ENCODE data around the gene DYNC2I2.
"Not testable (repeated sequence)": the region's sequence is repeated elsewhere in the genome, so short reads cannot be mapped to it uniquely, and the experiment has no call there.

DYNC2I2 gene

DNA sequence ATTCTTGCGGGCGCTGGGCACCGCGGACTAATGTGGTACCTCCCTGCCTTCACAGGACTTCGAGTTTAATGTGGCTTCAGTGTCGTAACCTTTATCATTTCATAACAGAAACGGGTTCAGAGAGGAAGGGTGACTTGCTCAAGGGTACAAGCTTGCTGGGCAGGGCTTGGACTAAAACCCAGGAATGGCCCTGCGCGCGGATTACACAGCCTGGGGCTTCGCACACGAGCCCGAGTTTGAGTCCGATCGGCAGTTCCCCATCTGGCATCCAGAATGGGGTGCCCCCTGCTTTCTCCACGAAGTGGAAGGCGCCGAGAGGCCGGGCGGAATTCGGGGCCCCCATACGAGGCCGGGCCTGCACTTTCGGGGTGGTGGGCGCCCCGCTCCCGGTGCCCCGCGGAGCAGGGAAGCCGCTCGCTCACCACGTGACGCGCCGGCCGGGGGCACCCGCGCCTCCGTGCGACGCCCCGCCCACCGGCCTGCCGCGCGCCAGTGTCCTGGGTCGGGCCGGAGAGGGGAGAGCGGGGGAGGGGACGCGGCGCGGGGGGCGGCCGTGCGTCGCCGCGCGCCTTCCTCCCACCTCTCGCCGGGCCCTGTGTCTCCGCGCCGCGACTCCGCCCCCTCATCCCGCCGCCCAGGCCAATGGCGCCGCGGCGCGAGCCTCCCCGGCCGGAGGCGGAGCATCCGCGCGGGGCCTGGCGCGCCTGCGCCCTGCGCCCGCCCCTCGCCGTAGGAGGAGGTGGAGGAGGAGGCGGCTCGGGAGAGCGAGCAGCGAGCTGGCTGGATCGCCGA, 32.0 kb upstream of the DYNC2I2 start, which contains the start of gene SET:
Gene SET, plus strand, starts transcription at position 722 of the 792 bp plus-strand sequence. CDS start 361 bp downstream, outside the sequence.
- in situ Hi-C loops (cut with HindIII; ENCODE audit: low pct_ligation_motif_present, low pct_unique_long_range_greater_than_20kb, low sequenced_read_pairs) = no loop called here
- peak; percentile 91 for DNase-seq

DNA sequence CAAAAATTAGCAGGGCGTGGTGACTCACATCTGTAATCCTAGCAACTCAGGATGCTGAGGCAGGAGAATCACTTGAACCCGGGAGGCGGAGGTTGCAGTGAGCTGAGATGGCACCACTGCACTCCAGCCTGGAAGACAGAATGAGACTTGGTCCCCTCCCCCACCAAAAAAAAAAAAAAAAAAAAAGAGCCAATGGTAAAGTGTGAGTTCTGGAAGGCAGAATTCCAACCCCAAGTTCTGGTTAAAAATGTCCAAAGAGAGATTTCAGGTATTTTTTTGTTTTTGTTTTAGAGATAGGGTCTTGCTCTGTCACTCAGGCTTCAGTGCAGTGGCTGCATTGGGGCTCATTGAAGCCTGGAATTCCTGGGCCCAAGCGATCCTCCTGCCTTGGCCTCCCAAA, 30.8 kb upstream of the DYNC2I2 start:
- in situ Hi-C loops (cut with HindIII; ENCODE audit: low pct_ligation_motif_present, low pct_unique_long_range_greater_than_20kb, low sequenced_read_pairs) = no loop called here
- DNase-seq = no peak

DNA sequence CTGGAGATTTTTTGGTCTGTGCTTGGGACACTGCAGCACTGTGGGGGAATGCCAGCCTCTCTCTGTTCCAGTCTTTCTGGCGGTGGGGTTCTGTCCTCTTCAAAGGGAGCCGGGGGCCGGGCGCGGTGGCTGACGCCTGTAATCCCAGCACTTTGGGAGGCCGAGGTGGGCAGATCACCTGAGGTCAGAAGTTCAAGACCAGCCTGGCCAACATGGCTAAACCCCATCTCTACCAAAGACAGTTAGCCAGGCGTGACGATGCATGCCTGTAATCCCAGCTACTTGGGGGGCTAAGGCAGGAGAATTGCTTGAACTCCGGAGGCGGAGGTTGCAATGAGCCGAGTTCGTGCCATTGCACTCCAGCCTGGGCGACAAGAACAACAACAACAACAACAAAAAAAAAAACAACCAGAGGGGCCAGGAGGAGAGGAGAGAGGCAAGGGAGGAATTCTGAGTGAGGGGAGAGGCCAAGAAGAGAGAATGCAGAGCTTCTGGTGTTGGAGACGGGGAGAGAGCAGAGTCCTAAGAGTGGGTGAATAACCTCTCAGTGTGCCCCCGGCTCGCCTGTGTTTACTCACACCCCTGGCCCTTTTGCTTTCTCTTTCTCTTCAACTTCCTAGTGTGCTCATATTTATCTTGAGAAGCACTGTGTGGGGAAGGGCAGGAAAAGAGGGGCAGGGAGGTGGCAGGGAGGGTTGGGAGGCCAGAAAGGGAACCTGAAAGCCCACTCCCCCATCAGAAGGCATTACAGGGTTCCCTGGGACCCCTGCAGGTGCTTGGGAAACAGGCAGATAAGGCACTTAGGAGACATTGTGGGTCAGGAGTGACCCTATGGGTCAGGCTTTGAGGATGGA, 29.2 kb upstream of the DYNC2I2 start:
- DNase-seq = peak; percentile 39
- in situ Hi-C loops (cut with HindIII; ENCODE audit: low pct_ligation_motif_present, low pct_unique_long_range_greater_than_20kb, low sequenced_read_pairs) = no loop called here

DNA sequence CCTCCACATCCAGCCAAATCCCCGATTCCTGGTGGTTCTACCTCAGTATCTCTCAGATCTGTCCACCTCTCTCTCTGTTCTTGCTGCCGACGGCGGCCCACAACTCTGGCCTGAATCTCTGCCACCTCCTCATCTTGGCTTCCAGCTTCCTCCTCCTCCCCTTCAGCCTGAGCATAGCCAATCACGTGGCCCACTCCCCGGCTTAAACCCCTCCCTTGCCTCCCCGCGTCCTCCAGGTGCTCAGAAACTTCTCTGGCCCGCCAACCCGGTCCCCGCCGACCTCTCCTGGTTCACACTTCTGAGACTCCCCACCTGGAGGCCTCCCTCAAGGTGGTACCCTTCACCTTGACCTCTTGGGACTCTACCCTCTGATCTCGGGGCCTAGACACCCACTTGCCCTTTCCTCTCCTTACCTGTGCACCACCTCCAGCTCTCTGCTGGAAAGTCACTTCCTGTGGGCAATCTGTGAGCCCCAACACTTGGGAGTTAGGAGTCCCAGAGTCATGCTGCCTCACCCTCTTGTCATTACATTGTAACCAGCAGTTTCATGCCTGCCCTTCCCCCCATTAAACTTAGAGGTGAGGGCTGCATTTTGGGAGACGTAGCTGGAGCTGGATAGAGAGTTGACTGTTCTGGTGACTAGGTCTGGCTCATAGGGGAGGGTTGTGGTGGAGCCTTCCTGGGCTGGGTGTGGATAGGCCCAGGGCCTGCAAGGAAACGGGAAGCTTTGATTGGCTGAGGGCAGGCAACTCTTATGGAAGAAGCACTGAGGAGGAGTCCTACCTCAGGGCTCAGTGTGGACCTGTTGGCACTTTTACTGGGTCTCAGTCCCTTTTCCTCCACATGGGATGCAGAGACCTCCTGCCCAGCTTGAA, 27.9 kb upstream of the DYNC2I2 start:
- in situ Hi-C loops (cut with HindIII; ENCODE audit: low pct_ligation_motif_present, low pct_unique_long_range_greater_than_20kb, low sequenced_read_pairs) = no loop called here
- peak; percentile 88 for DNase-seq

DNA sequence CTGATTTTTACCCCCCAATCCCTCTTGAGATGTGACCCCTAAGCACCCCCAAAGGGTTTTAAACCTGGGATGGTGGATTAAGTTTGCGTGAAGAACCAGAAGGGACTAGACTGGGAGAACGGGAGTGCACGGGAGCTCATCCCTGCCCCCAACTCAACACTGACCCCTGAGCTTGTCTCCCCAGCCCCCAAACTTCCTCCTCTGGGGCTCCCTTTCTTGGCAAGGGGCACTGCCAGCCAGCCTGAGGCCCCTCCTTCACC, 27.3 kb upstream of the DYNC2I2 start:
- in situ Hi-C loops (cut with HindIII; ENCODE audit: low pct_ligation_motif_present, low pct_unique_long_range_greater_than_20kb, low sequenced_read_pairs) = no loop called here
- DNase-seq = no peak

DNA sequence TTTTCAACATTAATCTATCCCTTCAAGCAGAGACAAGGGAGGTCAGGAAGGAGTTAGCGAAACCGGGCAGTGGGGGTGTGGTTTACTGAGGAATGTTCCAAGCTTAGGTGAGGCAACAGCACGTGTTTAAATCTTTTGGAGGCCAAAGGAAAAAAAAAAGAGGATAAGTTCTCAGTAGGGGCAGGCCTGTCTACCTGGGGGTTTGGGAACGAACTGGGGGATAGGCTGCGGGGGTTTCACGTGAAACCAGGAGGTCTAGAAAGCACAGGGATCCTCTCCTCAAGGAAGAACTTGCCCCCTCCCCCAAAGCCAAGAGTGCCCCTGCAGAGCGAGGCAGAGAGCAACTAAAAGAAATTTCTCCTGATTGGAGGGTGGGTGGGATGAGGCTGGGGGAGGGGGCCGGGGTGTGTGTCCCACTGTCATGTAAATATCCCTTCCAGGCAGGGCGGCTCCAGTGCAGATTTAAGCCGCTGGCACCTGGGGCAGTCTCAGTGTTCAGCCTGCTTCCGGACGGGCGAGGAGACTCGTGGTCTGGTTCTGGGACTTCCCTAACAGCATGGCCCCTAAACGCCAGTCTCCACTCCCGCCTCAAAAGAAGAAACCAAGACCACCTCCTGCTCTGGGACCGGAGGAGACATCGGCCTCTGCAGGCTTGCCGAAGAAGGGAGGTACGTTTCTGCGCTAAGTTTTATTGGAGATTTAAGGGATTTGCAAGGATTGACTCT, 26.9 kb upstream of the DYNC2I2 start:
- DNase-seq = peak; percentile 37
- in situ Hi-C loops (cut with HindIII; ENCODE audit: low pct_ligation_motif_present, low pct_unique_long_range_greater_than_20kb, low sequenced_read_pairs) = no loop called here

DNA sequence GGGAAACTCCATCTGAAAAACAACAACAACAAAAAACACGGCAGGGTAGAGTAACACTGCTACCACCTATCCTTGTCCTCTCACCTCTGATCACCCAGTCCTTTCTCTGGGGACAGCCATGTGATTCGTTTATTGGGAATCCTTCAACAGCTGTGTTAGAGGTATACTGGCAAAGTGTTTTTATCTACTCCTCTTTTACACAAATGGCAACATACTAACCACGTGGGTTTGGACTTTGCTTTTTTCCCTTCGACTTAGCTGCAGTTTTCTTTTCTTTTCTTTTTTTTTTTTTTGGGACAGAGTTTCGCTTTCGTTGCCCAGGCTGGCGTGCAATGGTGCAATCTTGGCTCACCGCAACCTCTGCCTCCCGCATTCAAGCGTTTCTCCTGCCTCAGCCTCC, 21.1 kb upstream of the DYNC2I2 start:
- in situ Hi-C loops (cut with HindIII; ENCODE audit: low pct_ligation_motif_present, low pct_unique_long_range_greater_than_20kb, low sequenced_read_pairs) = no loop called here
- no peak for DNase-seq

DNA sequence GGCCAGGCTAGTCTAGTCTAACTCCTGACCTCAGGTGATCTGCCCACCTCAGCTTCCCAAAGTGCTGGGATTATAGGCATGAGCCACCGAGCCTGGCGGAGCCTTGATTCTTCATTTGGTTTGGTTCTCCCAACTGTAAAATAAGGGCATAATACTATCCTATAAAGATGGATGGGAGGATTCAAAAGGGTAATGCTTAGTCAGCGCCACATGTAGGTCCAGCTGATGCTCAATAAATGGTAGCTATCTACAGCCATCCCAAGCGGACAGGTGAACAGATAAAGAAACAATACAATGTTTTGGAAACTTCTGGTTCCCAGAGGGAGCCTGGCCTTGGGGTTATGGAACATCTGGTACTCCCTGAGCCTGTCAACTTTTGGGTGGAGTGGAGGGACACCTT, 18.7 kb upstream of the DYNC2I2 start:
- in situ Hi-C loops (cut with HindIII; ENCODE audit: low pct_ligation_motif_present, low pct_unique_long_range_greater_than_20kb, low sequenced_read_pairs) = no loop called here
- no peak for DNase-seq

DNA sequence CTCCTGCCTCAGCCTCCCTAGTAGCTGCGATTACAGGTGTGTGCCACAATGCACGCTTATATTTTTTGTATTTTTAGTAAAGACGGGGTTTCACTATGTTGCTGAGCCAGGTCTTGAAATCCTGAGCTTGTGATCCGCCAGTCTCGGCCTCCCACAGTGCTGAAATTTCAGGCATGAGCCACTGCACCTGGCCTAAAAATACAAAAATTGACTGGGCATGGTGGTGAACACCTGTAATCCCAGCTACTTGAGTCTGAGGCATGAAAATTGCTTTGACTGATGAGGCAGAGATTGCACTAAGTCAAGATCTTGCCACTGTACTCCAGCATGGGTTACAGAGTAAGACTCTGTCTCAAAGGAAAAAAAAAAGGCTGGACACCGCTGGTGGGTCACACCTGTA, 13.1 kb upstream of the DYNC2I2 start:
- no peak for DNase-seq
- in situ Hi-C loops (cut with HindIII; ENCODE audit: low pct_ligation_motif_present, low pct_unique_long_range_greater_than_20kb, low sequenced_read_pairs) = no loop called here

DNA sequence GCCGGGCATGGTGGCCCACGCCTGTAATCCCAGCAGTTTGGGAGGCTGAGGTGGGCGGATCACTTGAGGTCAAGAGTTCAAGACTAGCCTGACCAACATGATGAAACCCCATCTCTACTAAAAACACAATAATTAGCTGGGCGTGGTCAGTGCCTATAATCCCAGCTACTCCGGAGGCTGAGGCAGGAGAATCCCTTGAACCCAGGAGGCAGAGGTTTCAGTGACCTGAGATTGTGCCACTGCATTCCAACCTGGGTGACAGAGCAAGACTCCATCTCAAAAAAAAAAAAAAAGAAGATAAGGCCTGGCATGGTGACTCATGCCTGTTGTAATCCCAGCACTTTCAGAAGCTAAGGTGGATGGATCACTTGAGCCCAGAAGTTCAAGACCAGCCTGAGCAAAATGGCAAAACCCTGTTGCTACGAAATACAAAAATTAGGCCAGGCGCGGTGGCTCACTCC, 9.9 kb upstream of the DYNC2I2 start:
- in situ Hi-C loops (cut with HindIII; ENCODE audit: low pct_ligation_motif_present, low pct_unique_long_range_greater_than_20kb, low sequenced_read_pairs); DNase-seq: not testable (repeated sequence)

DNA sequence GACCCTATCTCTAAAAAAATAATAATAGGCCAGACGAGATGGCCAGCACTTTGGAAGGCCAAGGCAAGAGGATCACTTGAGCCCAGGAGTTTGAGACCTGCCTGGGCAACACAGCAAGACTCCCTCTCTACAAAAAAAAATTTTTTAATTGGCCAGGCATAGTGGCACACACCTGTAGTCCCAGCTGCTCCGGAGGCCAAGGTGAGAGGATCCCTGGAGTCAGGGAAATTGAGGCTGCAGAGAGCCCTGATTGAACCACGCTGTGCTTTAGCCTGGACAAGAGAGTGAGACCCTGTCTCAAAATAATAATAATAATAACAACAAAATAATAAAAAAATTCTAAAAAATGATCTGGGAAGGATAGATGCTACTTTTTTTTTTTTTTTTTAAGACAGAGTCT, 1.1 kb upstream of the DYNC2I2 start:
- in situ Hi-C loops (cut with HindIII; ENCODE audit: low pct_ligation_motif_present, low pct_unique_long_range_greater_than_20kb, low sequenced_read_pairs) = no loop called here
- no peak for DNase-seq

DNA sequence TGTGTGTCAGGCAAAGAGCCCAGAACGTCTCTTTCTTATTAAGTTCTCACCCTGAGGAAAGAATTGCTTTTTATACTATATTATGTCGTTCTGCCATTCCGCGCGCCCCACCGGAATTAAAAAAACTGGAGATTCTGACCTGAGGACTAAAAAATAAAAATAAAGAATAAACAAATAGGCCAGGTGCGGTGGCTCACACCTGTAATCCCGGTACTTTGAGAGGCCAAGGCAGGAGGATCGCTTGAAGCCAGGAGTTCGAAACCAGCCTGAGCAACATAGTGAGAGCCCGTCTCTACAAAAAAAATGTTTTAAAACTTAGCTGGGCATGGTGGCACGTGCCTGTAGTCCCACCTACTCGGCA, 677 bp upstream of the DYNC2I2 start:
- DNase-seq = no peak
- in situ Hi-C loops (cut with HindIII; ENCODE audit: low pct_ligation_motif_present, low pct_unique_long_range_greater_than_20kb, low sequenced_read_pairs) = no loop called here

DNA sequence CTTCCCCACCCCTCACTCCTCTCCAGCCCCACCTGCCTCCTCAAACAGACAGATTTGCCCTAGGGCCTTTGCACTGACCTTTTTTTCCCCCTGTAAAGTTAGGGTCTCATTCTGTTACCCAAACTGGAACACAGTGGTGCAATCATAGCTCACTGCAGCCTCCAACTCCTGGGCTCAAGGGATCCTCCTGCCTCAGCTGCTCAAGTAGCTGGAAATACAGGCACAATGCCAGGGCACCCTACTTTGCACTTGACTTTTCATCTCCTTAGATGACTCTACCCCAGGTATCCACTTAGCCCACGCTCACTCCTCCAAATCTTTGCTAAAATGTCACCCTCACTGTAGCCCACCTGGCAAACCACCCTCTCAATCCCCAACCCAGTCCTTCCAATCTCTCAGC, 2.2 kb downstream of the DYNC2I2 start:
- in situ Hi-C loops (cut with HindIII; ENCODE audit: low pct_ligation_motif_present, low pct_unique_long_range_greater_than_20kb, low sequenced_read_pairs) = no loop called here
- no peak for DNase-seq

DNA sequence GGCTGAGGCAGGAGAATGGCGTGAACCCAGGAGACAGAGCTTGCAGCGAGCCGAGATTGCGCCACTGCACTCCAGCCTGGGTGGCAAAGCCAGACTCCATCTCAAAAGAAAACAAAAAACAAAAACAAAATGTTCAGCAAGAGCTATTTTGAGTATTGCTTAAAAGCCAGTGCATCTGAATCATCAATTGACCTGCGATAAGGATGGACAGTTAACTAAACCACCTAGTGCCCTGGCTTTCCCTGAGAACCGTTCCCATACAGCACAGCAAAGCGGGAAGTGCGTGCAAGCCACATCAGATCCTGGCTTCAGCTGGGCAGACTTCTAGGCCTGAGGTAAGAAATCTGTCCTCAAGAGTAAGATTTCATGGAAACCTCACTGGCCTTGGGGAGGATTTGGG, 2.7 kb downstream of the DYNC2I2 start:
- DNase-seq = no peak
- in situ Hi-C loops (cut with HindIII; ENCODE audit: low pct_ligation_motif_present, low pct_unique_long_range_greater_than_20kb, low sequenced_read_pairs) = no loop called here

DNA sequence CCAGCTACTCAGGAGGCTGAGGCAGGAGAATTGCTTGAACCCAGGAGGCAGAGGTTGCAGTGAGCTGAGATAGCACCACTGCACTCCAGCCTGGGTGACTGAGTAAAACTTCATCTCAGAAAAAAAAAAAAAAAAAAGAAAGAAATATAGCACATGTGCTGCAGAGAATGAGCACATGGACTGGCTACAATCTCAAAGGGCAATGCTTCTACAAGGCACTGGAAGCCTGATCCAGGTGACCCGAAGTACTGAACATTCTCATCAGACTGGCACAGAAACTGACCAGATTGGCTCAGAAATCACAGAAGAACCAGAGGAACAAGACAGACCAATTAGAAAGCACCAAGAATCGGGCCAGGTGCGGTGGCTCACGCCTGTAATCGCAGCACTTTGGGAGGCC, 4.8 kb downstream of the DYNC2I2 start:
- no peak for DNase-seq
- in situ Hi-C loops (cut with HindIII; ENCODE audit: low pct_ligation_motif_present, low pct_unique_long_range_greater_than_20kb, low sequenced_read_pairs) = no loop called here

DNA sequence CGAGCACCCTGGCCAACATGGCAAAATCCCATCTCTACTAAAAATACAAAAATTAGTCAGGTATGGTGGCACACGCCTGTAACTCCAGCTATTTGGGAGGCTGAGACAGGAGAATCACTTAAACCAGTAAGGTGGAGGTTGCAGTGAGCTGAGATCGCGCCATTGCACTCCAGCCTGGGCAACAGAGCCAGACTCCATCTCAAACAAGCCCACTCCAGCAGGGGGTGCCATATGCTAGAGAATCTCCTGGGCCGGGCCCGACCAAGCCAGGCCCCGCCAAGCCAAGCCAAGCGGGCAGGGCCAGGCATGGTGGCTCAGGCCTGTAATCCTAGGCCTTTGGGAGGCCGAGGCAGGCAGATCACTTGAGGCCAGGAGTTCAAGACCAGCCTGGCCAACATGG, 8.4 kb downstream of the DYNC2I2 start:
- DNase-seq = peak; percentile 43
- in situ Hi-C loops (cut with HindIII; ENCODE audit: low pct_ligation_motif_present, low pct_unique_long_range_greater_than_20kb, low sequenced_read_pairs) = not testable (repeated sequence)

DNA sequence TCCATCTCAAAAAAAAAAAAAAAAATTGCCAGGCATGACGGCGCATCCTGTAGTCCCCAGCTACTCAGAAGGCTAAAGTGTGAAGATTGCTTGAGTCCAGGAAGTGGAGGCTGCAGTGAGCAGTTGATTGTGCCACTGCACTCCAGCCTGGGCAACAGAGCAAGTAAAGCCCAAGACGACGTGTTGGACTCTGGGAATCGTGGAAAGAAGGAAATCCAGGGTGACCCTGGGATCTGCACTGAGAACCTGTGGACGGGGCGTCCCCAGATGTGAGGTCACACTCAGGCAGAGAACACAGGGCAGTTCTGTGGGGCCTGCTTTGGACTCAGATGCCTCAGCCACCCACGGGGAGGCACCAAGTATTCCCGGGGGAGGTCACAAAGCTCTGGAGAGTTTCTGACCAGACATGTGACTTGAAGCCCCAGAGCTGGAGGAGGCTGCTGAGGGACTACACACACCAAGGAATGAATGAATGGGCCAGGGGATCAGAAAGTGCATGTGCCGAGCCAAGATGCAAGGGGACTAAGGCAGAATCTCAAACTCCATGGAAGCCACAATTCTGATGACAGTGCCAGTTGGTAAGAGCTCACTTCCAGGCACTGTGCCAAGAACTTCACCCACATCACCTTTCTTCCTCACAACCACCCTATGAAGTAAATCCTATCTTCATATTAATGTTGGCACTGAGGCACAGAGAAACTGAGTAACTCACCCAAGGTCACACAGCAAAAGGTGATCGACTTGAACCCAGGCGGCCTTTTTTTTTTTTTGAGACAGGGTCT, 12.9 kb downstream of the DYNC2I2 start:
- in situ Hi-C loops (cut with HindIII; ENCODE audit: low pct_ligation_motif_present, low pct_unique_long_range_greater_than_20kb, low sequenced_read_pairs) = no loop called here
- DNase-seq = no peak
